Measurements from ENCODE around the gene RERE.

DNA sequence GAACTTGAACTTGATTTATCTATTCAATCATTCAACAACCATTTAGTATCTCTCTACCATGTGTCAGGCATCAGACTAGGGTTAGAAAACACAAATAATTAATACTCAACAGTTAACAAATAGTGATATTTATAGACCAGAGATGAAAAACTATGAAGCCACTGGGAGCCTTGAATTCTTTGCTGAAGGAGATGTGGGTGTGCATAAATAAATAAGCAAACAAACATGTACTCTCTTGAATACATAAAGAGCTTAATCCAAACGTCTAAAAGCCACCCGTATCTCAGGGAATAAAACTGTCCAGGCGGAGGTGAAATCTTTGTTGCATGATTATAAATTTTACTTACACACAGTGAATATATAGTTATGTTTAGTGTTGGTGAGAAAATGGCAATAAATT lies 333.9 kb downstream of the RERE start:
- TF ChIP-seq POLR2A (IDR thresholded peaks at IDR 0.05): no peak
- TF ChIP-seq, protein P1, sequence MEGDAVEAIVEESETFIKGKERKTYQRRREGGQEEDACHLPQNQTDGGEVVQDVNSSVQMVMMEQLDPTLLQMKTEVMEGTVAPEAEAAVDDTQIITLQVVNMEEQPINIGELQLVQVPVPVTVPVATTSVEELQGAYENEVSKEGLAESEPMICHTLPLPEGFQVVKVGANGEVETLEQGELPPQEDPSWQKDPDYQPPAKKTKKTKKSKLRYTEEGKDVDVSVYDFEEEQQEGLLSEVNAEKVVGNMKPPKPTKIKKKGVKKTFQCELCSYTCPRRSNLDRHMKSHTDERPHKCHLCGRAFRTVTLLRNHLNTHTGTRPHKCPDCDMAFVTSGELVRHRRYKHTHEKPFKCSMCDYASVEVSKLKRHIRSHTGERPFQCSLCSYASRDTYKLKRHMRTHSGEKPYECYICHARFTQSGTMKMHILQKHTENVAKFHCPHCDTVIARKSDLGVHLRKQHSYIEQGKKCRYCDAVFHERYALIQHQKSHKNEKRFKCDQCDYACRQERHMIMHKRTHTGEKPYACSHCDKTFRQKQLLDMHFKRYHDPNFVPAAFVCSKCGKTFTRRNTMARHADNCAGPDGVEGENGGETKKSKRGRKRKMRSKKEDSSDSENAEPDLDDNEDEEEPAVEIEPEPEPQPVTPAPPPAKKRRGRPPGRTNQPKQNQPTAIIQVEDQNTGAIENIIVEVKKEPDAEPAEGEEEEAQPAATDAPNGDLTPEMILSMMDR (IDR thresholded peaks at IDR 0.05): no peak

Data from heart left ventricle (tissue), 13 donors.